Breast epithelium (tissue), 3 donors: Measurements from ENCODE around the gene CLCN7.

Source experiments
- CTCF ChIP-seq, 3 donors: fragments of 450-650 bp; IDR thresholded peaks; one replicate each; pipeline ENCODE4 v1.5.1; 2016 to 2017; ENCODE audit warnings: antibody characterized with exemption in 3 of 3, mild to moderate bottlenecking in 3 of 3, moderate library complexity in 3 of 3
- POLR2AphosphoS5 ChIP-seq, 3 donors: sonication (generic); formaldehyde crosslinking; IDR thresholded peaks; one replicate each; pipeline ENCODE4 v1.6.1; 2017; ENCODE audit warnings: antibody characterized with exemption in 3 of 3

- TF ChIP-seq CTCF (IDR thresholded peaks at IDR 0.05) (no peak), POLR2AphosphoS5 (IDR thresholded peaks at IDR 0.05) (no peak)
Measured at GRCh38 chr16:1395444-1396031, 79.3 kb downstream of the CLCN7 start.
